Measurements from ENCODE around the gene PCYT1A.

GRCh38 chr3:196288141-196288460, 575 bp upstream of the PCYT1A start:
- TF ChIP-seq POLR2A (IDR thresholded peaks at IDR 0.05; ENCODE audit: low read length), result no peak
- TF ChIP-seq GATA1 (IDR thresholded peaks at IDR 0.05; ENCODE audit: low read depth, low read length), result no peak

All from erythroblast (primary cell).